ENCODE data around the gene CDKN2B-AS1.
A peak's percentile ranks its signal among the peaks of the same experiment; 100 is the strongest.

Gene CDKN2B-AS1

GRCh38 chr9:21970800-21971640, 23.6 kb upstream of the CDKN2B-AS1 start:
- no peak overlapping the region for H3K4me3 ChIP-seq (replicated peaks; ENCODE audit: low read depth, low read length)
- no peak for TF ChIP-seq CTCF (IDR thresholded peaks at IDR 0.05; ENCODE audit: low read length, missing control alignments)
- no peak for DNase-seq (ENCODE audit: low read depth)

DNA sequence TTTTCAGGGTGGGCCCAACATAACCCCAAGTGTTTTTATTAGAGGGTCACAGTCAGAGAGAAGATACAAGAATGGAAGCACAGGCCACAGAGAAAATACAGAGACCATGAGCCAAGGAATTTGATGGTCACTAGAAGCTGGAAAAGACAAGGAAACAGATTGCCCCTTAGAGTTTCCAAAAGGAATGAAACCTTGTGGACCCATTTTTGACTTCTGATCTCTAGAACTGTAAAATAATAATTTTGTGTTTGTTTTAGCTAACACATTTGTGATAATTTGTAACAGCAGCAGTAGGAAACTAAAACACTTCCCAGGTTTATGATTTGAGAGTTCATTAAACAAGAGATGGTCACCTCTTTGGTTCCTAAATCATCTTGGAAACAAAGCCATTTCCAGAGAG, 22.2 kb upstream of the CDKN2B-AS1 start:
- no peak for TF ChIP-seq CTCF (IDR thresholded peaks at IDR 0.05; ENCODE audit: low read length, missing control alignments)
- H3K4me3 ChIP-seq (replicated peaks; ENCODE audit: low read depth, low read length): no peak overlapping the region
- no peak for DNase-seq (ENCODE audit: low read depth)

DNA sequence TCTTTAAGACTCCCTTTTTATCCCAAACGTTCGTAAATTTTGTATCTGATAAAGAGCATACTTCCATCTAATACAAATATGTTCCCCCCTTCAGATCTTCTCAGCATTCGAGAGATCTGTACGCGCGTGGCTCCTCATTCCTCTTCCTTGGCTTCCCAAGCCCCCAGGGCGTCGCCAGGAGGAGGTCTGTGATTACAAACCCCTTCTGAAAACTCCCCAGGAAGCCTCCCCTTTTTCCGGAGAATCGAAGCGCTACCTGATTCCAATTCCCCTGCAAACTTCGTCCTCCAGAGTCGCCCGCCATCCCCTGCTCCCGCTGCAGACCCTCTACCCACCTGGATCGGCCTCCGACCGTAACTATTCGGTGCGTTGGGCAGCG, 20.3 kb upstream of the CDKN2B-AS1 start:
- TF ChIP-seq CTCF (IDR thresholded peaks at IDR 0.05; ENCODE audit: low read length, missing control alignments): no peak
- peak overlapping the region; percentile 62 for H3K4me3 ChIP-seq (replicated peaks; ENCODE audit: low read depth, low read length)
- DNase-seq (ENCODE audit: low read depth): no peak

GRCh38 chr9:21974722-21975409, 19.7 kb upstream of the CDKN2B-AS1 start:
- peak; percentile 67 for DNase-seq (ENCODE audit: low read depth)
- peak overlapping the region; percentile 62 for H3K4me3 ChIP-seq (replicated peaks; ENCODE audit: low read depth, low read length)
- no peak for TF ChIP-seq CTCF (IDR thresholded peaks at IDR 0.05; ENCODE audit: low read length, missing control alignments)

GRCh38 chr9:21976334-21976875, 18.2 kb upstream of the CDKN2B-AS1 start:
- TF ChIP-seq CTCF (IDR thresholded peaks at IDR 0.05; ENCODE audit: low read length, missing control alignments): no peak
- no peak overlapping the region for H3K4me3 ChIP-seq (replicated peaks; ENCODE audit: low read depth, low read length)
- no peak for DNase-seq (ENCODE audit: low read depth)

GRCh38 chr9:21982391-21982790, 12.2 kb upstream of the CDKN2B-AS1 start:
- H3K4me3 ChIP-seq (replicated peaks; ENCODE audit: low read depth, low read length): no peak overlapping the region
- DNase-seq (ENCODE audit: low read depth): no peak
- TF ChIP-seq CTCF (IDR thresholded peaks at IDR 0.05; ENCODE audit: low read length, missing control alignments): no peak
